Neutrophil (primary cell): ENCODE measurements around the gene RNF220.
A peak's percentile ranks its signal among the peaks of the same experiment; 100 is the strongest.

ENCODE experiments used
- H3K27ac ChIP-seq: fragments of 200-600 bp; sonication (generic); 2 replicates; pipeline ENCODE4 v1.5.1; 2016; ENCODE audit warnings: mild to moderate bottlenecking, moderate library complexity
- H3K27me3 ChIP-seq: fragments of 200-600 bp; sonication (generic); 2 replicates; pipeline ENCODE4 v1.6.0; 2016; ENCODE audit warnings: mild to moderate bottlenecking
- H3K36me3 ChIP-seq: fragments of 200-600 bp; sonication (generic); 2 replicates; pipeline ENCODE4 v1.5.1; 2017
- H3K4me1 ChIP-seq, 2 experiments: fragments of 200-600 bp in 1 of 2; sonication (generic) in 1 of 2; 1 replicate in 1 of 2; 2 replicates in 1 of 2; pipeline versions ENCODE4 v1.5.1 to v1.6.1; 2013 to 2016; ENCODE audit warnings: low read depth in 1 of 2, low read length in 1 of 2, mild to moderate bottlenecking in 1 of 2, moderate library complexity in 1 of 2; ENCODE audit not compliant: control insufficient read depth in 1 of 2, insufficient read depth in 1 of 2
- H3K4me3 ChIP-seq, 2 experiments: fragments of 200-600 bp in 1 of 2; sonication (generic) in 1 of 2; 1 replicate in 1 of 2; 2 replicates in 1 of 2; pipeline ENCODE4 v1.5.1; 2013 to 2016; ENCODE audit warnings: low read depth in 1 of 2, low read length in 1 of 2, mild to moderate bottlenecking in 1 of 2, moderate library complexity in 1 of 2
- H3K9me3 ChIP-seq: fragments of 200-600 bp; sonication (generic); 2 replicates; pipeline ENCODE4 v1.5.1; 2016
- TF ChIP-seq, protein P1 (sequence below): fragments of 200-600 bp; sonication (generic); IDR thresholded peaks from 2 replicates; pipeline ENCODE4 v1.5.1; 2016; ENCODE audit warnings: antibody characterized with exemption

The RNF220 gene

DNA sequence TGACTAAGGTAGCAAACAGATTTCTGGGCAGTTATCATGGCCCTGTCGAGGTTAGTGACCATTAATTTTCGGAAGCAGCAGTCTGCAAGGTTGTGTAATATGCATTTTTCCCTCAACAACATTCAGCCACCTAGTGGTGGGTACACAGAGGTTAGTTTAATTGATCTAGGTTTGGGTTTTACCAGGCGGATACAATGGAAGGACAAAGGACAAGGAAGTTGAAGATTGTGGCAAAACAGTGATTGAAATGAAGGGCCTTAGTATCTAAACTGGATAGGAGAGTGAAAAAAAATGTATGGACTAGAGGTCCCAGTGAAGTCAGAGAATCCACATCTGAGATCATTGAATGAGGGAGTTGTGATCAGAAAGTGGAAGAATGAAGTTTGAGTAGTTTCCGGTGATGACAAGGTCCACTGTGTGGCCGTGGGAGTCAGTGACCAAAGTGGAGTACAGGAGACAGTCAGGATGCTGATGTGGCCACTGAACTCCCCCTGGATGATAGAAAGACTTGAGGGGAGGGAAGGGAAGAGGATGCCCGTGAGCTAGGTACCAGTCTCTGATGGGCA, 272.2 kb downstream of the RNF220 start:
- Histone ChIP-seq H3K9me3 (no peaks in the 10 kb centered on the region), H3K27ac (peak overlapping the region; percentile 68), H3K36me3 (no peaks in the 10 kb centered on the region), H3K4me1 (peaks cover 62 to 64% of the 10 kb centered on the region in 2 experiments), H3K27me3 (no peaks in the 10 kb centered on the region), H3K4me3 (no peak overlapping the region)
- TF ChIP-seq, protein P1, sequence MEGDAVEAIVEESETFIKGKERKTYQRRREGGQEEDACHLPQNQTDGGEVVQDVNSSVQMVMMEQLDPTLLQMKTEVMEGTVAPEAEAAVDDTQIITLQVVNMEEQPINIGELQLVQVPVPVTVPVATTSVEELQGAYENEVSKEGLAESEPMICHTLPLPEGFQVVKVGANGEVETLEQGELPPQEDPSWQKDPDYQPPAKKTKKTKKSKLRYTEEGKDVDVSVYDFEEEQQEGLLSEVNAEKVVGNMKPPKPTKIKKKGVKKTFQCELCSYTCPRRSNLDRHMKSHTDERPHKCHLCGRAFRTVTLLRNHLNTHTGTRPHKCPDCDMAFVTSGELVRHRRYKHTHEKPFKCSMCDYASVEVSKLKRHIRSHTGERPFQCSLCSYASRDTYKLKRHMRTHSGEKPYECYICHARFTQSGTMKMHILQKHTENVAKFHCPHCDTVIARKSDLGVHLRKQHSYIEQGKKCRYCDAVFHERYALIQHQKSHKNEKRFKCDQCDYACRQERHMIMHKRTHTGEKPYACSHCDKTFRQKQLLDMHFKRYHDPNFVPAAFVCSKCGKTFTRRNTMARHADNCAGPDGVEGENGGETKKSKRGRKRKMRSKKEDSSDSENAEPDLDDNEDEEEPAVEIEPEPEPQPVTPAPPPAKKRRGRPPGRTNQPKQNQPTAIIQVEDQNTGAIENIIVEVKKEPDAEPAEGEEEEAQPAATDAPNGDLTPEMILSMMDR, result peak; percentile 30

DNA sequence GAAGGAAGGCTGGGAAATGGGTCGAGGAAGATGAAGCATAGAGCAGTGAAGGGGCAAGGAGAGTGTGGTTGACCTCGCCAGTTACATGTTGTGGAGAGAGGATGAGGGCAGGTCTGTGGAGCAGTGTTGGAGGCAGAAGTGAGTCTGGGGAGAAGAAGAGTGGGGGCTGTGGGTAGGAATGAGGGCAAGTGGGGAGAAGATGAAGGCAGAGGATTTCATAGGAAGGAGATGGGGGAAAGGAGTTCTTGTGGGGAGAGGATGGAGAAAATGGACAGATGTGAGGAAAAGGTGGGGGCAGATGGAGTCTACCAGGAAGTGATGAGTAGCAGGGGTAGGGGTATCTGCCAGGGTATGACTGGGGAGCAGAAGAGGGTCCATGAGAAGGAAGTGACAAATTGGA, 273.1 kb downstream of the RNF220 start:
- Histone ChIP-seq H3K27me3 (no peaks in the 10 kb centered on the region), H3K9me3 (no peaks in the 10 kb centered on the region), H3K4me3 (no peak overlapping the region), H3K4me1 (peaks cover 62 to 64% of the 10 kb centered on the region in 2 experiments), H3K36me3 (no peaks in the 10 kb centered on the region), H3K27ac (peak overlapping the region; percentile 68)
- TF ChIP-seq, protein P1, result no peak

DNA sequence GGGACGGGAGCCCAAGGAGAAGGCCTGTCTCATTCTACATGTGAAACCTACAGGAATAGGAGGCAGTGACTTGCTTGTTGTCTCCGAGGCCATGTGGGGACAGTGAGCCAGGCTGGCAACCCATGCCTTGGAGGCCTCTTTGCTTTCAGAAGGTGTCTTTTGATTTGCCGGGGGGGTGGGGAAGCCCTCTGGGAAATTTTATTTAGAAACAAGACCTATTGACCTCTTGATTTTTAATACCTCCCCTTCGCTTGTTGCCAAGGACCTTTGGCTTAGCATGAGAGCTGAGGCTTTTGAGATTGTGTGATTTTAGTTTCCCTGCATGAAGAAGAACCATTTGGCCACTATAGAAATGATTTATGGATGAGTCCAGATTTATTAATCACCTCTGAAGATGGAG, 273.6 kb downstream of the RNF220 start:
- Histone ChIP-seq H3K27me3 (no peaks in the 10 kb centered on the region), H3K4me1 (peaks cover 62 to 64% of the 10 kb centered on the region in 2 experiments), H3K36me3 (no peaks in the 10 kb centered on the region), H3K27ac (no peak overlapping the region), H3K4me3 (no peak overlapping the region), H3K9me3 (no peaks in the 10 kb centered on the region)
- TF ChIP-seq, protein P1, result no peak

DNA sequence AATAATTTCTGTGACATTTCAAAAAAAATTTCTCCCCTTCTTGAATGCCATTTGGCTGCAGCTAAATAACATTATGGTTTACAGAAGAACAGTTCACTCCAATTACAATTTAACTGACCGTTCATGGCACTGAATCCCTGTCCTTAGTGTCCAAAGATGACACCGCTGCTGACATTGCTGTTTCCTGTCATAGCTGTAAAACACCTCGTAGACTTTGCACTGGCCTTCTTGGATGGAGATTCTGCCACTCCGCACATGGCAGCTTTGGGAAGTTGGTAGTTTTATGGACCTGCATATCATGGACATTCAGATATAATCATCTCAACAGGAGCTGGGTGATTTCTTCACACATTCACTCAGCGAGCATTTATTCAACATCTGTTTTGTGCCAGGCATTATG, 274.4 kb downstream of the RNF220 start:
- Histone ChIP-seq H3K4me3 (no peak overlapping the region), H3K36me3 (no peaks in the 10 kb centered on the region), H3K27me3 (no peaks in the 10 kb centered on the region), H3K27ac (no peak overlapping the region), H3K9me3 (no peaks in the 10 kb centered on the region), H3K4me1 (peaks cover 65 to 69% of the 10 kb centered on the region in 2 experiments)
- TF ChIP-seq, protein P1, result no peak

DNA sequence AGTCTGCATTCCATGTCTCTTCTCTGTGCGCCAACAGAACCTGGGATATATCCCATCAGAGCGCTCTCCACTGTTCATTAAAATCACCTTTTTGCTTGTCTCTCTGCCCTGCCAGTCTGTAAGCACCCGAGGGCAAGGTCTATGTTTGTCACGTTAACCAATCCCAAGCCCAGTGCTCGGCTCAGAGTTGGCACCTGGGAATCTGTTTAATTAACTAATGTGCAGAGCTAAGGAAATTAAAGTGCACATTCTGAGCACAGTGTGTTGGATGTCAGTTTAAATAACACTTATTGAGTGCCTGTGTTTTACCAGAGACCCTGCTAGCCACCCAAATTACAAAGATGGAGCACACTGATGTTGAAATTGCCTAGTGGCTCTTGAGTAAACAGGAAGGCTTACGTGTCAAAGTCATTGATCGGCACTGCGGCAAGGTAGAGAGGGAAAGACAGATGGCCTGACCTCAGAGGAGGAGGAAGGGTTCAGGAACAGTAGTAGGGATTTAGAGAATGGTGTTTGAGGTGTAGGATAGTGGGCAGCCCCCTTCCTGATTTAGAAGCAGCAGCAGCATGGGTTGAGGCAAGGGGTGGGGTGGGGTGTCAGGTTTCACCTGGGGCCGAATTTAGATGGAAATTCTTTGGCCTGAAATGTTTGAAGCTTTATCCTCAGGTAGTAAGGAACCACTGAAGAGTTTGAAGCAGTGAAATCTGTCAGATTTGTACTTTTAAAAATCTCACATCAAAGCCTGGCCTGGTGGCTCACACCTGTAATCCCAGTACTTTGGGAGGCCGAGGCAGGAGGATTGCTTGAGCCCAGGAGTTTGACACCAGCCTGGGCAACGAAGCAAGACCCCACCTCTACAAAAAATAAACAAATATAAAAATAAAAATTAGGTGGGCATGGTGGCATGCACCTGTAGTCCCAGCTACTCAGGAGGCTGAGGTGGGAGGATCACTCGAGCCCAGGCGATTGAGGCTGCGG, 277.1 kb downstream of the RNF220 start:
- Histone ChIP-seq H3K9me3 (no peaks in the 10 kb centered on the region), H3K4me3 (no peak overlapping the region), H3K27ac (peak overlapping the region; percentile 59), H3K4me1 (peaks cover 61 to 64% of the 10 kb centered on the region in 2 experiments), H3K36me3 (no peaks in the 10 kb centered on the region), H3K27me3 (no peaks in the 10 kb centered on the region)
- TF ChIP-seq, protein P1, result no peak
